Stimulated activated CD4-positive, alpha-beta T cell treated with anti-CD3 and anti-CD28 coated beads, Interleukin-2, amount 100 ng/mL, for 48 hours (primary cell): ENCODE data around the gene CDH11.

Experiments used
- DNase-seq, 2 donors: peaks; one replicate each; pipeline ENCODE4 v3.0.0-alpha.2; 2020

Gene CDH11

DNA sequence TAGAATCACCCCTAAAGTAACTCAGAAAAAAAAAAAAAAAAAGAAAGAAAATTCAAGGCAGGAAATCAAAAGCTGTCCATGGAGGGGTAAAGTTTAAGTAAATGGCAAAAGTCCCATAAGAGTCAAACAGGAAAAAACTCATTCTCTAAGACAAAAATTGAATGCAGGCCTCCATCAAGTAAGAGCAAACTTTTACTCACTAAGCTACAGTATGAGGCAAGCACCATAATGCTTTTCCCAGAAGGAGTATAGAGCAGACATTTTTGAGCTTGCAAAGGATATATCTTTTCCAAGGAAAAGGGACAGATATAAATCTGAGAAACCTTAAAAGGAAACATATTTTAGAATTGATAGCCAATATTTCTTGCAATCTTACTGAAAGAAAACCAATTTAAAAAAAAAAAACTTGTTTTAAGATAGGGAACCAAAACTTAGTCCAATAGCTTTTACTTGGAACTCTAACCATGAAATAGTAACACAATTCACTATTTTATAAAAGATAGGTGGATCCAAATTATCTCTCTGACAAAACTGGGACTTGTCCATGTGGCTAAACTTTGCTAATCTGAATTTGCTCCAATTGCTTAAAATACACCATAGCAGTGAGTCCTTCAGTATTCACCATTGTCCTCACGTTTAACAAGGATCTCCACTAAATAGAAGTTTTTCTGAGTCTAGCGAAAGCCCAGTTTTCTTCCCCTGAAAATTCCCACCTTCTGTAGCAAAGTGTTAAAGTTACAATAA is 99.8 kb downstream of the CDH11 start:
- DNase-seq = no peak

DNA sequence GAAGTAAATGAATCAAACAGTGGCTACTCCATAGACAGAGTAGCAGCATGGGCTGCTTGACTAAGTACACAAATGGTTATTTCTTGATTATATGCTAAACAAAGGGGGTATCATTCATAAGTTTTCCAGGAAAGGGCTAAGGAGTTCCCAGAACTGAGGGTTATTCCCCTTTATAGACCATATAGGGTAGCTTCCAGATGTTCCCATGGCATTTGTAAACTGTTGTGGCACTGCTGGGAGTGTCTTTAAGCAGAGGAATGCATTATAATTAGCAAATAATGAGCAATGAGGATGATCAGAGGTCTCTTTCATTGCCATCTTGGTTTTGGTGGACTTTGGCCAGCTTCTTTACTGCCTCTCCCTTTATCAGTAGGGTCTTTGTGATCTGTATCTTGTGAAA is 105.1 kb downstream of the CDH11 start:
- no peak for DNase-seq

DNA sequence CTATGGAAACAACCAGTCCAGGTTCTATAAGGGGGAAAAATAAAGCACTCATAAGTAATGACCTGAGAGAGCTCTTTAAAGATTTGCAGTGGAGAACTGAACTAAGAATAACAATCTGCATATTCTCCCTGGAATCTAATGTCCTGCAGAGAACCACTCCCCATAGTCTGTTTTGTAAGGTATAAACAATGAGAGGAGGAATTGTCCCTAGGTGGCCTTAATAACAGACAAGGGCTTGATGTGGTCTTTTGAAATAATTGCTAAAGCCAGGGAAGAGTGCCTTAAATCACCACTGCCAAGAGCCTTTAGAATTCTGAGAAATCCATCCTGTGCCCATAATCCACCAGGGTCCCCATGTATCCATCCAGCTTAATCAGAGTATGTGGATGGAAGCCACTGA is 106.3 kb downstream of the CDH11 start:
- DNase-seq = no peak

DNA sequence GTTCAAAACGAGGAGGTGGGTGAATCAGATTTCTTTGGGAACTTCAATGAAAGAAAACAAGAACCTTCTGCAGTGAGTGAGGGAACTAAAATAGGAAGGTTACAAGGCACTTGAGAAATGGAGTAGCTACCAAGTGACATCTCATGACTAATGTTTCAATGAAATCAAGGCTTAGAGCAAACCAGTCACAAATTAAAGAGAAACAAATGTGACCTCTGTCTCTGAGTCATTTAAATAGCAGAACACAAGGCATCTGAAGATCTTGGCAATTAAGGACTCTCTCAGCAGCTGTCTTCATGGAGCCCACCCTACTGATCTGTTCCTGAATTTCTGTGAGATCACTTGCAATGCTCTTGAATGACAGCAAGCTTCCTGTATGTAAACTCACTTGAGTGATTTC is 109.5 kb downstream of the CDH11 start:
- no peak for DNase-seq

DNA sequence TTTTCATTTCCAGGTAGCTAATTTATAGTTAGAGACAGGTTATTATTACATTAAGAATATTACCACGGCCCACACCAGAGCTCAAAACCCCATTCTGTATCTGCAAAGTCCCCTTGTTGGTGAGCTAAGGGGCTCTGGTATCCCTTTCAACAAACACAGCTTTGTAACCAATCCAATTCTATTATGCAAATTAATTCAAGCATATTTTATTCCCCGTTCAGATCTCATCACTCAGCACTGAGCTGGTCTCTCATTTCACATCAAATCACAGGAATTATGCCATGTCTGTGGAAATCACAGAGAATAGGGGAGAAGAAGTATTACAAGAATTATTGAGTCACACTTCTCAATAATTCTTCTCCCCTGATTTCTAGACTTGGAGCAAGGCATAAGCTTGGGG is 111.7 kb downstream of the CDH11 start:
- DNase-seq = no peak

DNA sequence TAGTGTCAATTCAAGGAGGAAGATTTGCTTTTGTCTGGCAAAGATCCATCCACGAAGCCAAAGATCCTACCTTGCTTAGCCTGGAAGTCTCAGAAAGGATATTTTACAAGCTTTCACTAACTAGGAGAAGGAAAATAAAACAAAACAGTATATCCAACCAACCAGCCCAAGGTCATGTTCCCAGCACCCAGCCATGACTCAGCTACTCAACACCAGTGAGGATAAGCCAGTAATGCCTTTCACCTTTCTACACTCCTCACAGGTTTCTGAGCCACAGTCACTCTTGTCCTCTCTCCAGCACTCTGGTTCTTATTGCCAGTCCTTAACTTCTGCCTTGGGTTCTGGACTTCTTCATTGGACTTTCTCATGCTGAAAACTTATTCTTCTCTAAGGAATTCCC is 116.2 kb downstream of the CDH11 start:
- no peak for DNase-seq

DNA sequence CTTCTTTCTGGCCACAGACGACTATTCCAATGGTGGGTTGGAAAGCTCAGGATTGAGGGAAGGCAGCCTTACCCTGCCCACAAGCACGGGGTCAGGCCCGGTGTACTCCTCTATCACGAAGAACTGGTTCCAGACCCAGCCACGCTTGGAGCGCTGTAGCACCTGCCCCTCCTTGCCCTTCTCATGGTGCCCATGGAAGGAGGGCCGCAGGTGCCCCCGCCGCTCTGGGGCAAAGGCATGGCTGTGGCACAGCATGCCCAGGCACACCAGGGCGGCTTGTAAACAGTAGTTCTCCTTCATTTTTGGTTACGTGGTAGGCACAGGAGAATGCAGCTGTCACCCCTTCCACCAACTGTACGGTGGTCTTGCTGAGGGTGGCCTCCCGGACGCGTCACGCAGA is 117.3 kb downstream of the CDH11 start:
- no peak for DNase-seq

DNA sequence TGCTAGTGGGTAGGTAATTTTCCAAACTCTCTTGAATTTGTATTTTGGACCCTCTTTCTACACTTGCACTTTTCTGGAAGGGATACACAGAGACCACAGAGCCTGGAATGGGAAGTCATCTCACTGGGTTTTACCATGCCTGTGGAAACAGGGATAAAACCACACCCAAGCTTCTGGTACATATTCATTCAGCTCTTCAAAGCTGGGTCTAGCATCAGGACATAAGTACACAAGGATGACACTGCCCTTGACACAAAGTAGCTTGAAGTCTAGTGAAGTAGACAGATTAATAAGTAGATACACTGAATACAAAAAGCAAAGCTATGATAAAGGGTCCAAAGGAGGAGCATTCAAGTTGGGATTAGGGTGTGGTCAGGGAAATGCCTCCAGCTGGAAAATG is 118.2 kb downstream of the CDH11 start:
- no peak for DNase-seq

DNA sequence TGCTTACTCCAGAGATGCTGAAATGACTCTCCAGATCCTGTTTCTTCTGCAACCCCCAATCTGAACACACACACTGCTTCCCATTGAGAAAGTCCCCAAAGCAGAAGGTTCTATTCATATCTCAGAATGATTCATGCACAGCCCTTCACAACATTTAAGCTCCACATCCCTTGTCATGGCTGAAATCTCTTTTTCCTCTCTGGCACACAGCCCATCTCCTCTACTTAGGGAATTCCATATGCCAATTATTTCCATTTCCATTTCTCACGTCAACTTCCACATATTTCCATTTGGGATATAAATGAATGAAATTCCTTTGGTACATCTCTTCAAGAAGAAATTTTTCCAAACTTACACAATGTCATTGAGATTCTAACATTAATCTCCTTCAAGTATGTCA is 119.6 kb downstream of the CDH11 start:
- no peak for DNase-seq

DNA sequence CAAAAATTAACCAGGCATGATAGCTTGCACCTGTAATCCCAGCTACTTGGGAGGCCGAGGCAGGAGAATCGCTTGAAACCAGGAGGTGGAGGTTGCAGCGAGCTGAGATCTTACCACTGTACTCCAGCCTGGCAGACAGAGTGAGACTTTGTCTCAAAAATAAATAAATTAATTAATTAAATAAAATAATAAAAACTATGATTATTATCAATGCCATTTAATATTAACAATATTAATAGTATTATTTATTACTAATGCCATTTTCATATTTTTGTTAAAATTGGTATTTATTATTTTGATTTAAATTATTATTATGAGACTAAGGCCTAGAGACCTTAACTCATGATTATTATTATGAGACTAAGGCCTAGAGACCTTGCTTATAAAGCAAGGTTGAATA is 121.2 kb downstream of the CDH11 start:
- no peak for DNase-seq

DNA sequence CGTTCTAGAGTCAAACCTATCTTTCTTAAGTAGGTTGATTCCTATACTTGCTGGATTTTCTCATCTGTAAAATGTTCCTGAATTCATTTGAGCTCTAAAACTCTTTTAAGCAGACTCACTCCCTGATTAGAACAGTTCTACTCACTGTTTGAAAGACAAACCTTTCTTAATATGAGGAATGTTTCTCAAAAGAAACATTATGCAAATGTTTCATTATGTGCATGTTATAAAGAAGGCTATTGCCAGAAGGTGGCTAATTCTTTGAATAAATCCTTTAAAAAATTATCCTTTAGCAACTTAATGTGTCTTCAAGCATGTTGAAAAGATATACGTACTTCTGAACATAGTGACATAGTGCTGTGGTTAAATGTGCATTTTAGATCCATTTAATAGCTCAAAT is 124.1 kb downstream of the CDH11 start:
- no peak for DNase-seq

DNA sequence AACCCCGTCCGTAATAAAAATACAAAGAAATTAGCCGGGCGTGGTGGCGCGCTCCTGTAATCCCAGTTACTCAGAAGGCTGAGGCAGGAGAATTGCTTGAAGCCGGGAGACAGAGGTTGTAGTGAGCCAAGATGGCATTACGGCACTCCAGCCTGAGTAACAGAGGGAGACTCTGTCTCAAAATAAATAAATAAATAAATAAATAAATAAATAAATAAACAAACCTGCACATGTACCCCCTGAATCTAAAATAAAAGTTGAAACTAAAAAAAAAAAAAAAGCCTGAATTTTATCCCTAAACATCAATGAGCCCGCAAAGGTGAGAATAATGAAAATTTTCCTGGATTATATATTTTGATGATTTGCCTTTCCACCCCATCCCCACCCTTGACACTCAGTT is 124.7 kb downstream of the CDH11 start:
- no peak for DNase-seq

DNA sequence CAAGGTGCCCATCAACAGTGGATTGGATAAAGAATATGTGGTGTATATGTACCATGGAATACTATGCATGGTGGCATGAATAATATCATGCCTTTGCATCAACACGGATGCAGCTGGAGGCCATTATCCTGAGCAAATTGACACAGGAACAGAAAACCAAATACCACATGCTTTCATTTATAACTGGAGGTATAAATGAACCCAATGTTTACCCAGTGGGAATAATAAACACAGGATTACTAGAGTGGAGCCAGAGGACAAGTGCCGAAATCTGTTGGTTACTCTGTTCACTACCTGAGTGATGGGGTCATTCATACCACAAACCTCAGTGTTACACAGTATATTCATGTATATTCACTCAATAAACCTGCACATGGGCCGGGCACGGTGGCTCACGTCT is 125.2 kb downstream of the CDH11 start:
- no peak for DNase-seq

DNA sequence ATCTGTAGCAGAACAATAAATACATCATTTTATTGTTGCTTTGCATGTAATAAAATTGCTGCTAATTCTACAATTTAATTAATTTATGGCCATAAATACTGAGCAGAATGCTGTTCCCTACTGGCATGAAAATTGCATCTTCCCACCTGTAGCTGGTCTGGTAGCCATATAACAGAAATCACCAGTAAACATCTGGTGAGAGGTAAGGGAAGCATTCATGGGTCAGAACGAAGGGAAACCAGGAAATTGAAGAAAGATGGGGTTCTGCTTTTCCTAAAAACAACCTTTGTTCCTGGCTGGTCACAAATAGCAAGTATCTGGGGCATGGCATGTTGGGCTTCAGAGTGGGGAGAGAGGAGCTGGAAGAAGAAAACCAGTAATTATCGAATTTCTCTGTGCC is 128.4 kb downstream of the CDH11 start:
- no peak for DNase-seq

DNA sequence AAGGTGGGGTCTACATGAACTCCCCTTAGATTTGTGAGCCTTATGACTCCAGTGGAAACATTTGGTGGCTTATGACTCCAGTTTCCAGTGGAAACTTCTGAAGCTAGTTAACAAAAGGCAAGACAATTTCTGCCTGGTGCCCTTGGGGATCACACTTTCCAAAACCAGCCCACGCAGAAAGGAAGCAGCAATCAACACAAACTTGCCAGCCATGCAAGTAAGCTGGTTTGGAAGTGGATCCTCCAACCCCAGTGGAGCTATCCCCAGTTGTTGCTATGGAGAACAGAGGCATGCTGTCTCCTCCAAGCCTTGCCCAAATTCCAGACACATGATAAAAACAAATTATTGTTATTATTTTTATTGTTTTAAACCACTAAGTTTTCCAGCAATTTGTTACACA is 130.9 kb downstream of the CDH11 start:
- DNase-seq = no peak

DNA sequence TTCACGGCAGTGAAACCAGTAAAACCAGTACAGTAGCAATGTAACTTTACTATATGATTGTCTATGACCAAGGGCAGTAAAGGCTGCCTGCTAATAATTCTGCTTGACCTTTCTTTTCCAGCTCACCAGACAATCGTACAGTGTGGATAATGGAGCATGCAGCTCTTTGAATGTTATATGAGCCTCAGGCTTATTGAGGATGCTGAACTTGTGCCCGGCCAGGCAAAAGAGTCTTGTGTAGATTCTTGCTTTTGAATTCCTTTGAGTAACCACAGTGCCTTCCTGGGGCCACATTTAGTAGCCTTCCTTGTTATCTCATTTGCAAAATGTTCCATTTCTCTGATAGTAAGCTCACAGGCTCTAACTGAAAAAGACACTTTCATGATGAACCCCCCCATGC is 131.8 kb downstream of the CDH11 start:
- DNase-seq = no peak

DNA sequence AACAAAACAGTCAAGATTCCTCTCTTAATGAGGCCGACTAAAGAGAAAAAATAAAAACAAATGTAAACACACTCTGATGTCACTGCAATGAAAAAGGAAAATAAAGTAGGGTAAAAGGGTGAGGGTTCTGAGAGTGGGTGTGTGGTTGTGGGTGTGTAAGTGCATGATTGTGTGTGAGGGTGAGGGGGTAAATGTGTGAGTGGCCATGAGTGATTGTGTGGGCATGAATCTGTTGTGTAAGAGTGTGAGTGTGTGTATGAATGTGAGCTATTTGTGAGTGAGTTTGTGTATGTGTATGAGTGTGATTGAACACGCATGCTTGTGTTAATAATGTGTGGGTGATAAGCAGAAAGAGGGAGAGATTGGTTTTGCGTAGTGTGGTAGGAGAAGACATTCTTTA is 132.8 kb downstream of the CDH11 start:
- DNase-seq = no peak

DNA sequence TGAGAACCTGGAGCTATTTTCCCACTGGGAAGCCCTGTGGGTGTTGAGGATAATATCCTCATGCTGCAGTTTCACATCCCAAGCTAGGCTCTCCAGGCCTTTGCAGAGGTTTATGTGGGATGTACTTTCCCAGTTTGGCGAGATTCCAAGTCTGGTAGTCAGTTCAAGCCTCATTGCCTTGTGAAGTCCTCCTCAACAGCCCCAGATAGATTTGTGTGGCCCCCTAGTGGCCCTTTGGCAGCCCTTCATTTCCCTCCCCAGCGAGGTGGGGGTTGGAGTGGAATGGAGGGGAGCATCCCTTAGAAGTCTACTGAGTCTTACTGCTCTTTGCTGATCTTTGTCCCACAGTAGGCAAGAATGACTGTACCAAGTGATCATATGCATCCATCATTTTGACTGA is 137.9 kb downstream of the CDH11 start:
- DNase-seq = no peak

DNA sequence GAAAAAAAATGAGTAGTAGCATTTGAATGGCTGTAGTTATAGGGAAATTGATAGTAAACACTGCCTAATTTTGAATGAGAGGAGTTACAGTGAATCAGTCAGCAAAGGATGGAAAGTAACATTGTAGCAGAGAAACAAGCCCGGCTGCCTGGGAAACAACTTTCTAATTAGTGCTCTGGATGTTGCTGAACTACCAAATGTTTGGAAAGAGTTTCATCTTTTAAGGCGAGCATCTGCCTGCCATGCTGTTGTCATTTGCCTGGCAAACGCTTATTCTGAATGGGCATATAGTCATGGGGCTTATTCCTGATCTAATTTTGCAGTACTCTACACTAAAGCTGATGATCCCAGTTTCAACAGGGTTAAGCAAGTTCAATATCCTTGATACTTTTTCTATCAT is 138.6 kb downstream of the CDH11 start:
- DNase-seq = no peak

DNA sequence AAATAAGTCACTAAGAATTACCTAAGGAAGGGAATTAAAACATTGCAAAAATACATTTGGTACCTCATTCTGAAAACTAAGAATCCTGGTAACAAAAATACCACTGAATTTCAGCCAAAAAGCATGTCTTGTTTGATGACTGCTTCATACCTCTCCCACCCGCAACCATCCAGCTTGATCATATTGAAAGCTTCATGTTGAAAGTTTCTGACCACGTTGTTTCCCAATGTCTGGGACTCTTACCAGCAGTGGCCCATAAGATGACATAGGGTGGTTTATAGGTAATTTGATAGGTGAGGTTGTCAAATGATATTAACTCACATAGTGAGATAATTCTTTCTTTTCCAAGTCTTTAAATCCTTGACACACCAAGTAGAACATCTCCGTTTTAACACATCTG is 139.3 kb downstream of the CDH11 start:
- no peak for DNase-seq

DNA sequence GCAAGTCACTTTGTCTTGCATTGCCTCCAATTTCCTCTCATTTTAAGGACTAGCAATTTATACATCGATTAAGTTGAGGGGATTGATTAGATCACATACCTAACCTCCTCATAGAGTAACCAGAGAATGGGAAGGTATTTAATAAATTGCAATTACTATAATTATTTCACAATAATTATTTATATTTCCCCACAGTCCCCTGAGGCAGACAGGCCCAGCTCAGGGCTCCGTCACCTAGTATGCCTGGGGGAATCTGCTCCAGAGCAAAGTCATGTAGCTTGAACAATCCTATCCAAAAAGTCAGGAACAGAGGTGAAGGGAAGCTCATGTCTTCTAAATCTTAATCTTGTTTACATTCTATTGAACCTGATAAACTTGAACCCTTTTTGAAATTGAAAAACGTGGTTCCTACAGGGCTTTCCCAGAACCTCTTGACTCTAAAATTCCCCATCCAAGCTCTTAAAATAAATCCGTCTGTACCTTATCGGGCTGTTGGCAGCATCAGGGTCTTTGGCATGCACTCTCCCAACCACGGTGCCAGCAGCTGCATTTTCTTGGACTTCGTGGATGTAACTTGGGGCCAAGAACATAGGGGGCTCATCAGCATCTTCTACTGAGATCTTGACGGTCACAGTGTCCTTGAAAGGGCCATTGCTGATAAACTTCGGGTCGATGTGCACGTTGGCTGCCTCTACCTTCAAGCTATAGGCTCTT is 140.1 kb downstream of the CDH11 start:
- DNase-seq = no peak

DNA sequence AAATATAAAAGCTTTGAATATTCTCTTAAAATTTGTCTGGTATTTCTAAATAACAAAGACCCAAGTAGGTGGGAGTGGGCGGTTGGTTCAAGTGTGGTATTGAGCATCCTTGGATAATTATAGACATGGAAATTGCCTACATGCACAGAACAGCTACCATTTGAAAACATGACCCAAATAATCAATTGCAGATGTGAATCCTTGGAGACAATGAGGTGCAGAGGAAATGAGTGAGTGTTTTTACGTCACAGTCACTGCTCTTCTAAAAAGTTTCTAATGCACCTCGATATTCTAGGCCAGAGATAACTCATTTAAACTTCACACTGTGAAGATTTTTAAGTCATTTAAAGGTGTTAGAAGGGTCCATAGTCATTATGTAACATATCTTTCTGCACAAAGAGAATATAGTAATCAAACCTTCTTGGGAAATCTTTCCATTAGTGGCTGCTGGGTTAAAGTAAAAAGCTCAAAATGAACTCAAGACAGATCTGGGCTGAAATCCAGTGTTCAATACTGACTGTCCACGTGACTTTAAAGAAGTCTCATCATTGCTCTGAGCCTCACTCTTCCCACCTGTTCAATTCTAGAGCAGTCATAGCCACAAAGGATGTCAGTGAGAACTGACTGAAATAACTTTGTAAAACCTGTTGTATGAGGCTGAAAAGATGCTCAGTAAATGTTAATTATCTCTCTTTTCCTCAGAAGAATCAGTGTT is 144.5 kb downstream of the CDH11 start:
- DNase-seq = no peak

DNA sequence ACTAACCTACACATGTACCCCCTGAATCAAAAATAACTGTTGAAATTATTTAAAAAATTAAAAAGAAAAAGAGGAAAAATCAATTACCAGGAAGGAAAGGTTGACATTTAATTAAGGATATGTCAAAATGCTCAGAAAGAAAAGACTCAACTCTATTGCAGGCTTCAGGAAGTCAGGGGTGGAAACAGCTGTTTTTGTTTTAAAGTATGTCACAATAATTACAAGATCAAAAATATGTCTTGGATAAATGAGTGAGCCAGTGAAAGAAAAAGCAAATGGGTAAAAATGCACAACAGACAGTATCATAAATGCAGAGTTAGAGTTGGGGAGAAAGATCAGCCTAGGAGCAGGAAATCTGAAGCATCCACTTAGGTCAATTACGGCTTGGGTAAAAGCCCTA is 146.0 kb downstream of the CDH11 start:
- no peak for DNase-seq

DNA sequence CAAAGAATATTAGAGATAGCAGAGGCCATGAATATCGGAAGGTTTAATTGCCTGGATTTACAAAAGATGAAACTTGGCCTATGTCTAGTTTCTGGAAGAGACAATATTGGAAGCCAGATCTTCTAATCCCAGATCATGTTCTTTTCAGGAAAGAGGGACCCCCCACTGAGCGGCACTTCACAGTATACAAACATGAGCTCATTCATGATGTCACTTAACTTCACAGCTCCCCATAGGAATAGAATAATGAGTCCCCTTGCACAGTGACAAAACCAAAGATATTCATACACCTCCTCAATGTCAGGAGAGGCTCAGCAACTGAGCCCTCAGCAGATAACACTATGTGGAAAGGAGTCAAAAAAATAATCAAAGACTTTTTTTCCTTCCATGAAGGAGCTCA is 147.5 kb downstream of the CDH11 start:
- no peak for DNase-seq
